Caco-2 (cell line): ENCODE data around the gene ZBTB42. TPM values are rescaled to one million over a fixed set of nuclear protein-coding genes. Genes with fewer than 3 reads are reported as not detected.

ENCODE experiments used
- BruUV-seq: library from RNA; stranded (reverse); fragments of 400-500 nt; replicated peaks from 2 replicates; lab custom pipeline; 2021; lab: Mats Ljungman, UMichigan
- CTCF ChIA-PET: fragments of 300-600 bp; sonication (Branson Sonifier 250); formaldehyde crosslinking; loops from one replicate; lab custom pipeline; 2022; ENCODE audit warnings: antibody characterized with exemption; lab: Charles Lee
- POLR2A ChIA-PET: fragments of 300-600 bp; sonication (Branson Sonifier 250); formaldehyde crosslinking; loops from one replicate; lab custom pipeline; 2022; ENCODE audit warnings: antibody characterized with exemption; lab: Charles Lee
- DNase-seq, 2 experiments: peaks; one replicate each; pipeline versions ENCODE4 v3.0.0 to v3.0.0-alpha.2; 2020 to 2022
- H3K27me3 ChIP-seq: replicated peaks from 2 replicates; pipeline ENCODE4 v1.6.0; 2011; ENCODE audit warnings: low read length; ENCODE audit not compliant: control insufficient read depth, insufficient read depth
- H3K36me3 ChIP-seq: 2 replicates; pipeline ENCODE4 v1.5.1; 2011; ENCODE audit warnings: low read length; ENCODE audit not compliant: control insufficient read depth, insufficient read depth
- H3K4me1 ChIP-seq: fragments of 250-450 bp; sonication (Bioruptor Pico); 2 replicates; pipeline ENCODE4 v1.5.1; 2020; ENCODE audit warnings: mild to moderate bottlenecking
- H3K4me3 ChIP-seq: 2 replicates; pipeline ENCODE4 v1.5.1; 2011; ENCODE audit warnings: low read depth, mild to moderate bottlenecking, control low read depth, low read length
- H3K9me3 ChIP-seq: fragments of 250-450 bp; sonication (Bioruptor Pico); 2 replicates; pipeline ENCODE4 v1.5.1; 2020; ENCODE audit warnings: mild to moderate bottlenecking, moderate library complexity
- H3K27ac Mint-ChIP-seq: one replicate; pipeline ENCODE4 v1.8.0; 2022; ENCODE audit warnings: mixed read lengths; ENCODE audit not compliant: unreplicated experiment
- H3K27me3 Mint-ChIP-seq: one replicate; pipeline ENCODE4 v1.8.0; 2022; ENCODE audit warnings: mixed read lengths; ENCODE audit not compliant: insufficient read depth, unreplicated experiment
- H3K36me3 Mint-ChIP-seq: one replicate; pipeline ENCODE4 v1.8.0; 2022; ENCODE audit warnings: mild to moderate bottlenecking, mixed read lengths; ENCODE audit not compliant: insufficient read depth, unreplicated experiment
- H3K4me1 Mint-ChIP-seq: one replicate; pipeline ENCODE4 v1.8.0; 2022; ENCODE audit warnings: low read depth, mixed read lengths; ENCODE audit not compliant: unreplicated experiment
- H3K4me3 Mint-ChIP-seq: one replicate; pipeline ENCODE4 v1.8.0; 2022; ENCODE audit warnings: mild to moderate bottlenecking, moderate library complexity, mixed read lengths; ENCODE audit not compliant: unreplicated experiment
- H3K9me3 Mint-ChIP-seq: one replicate; pipeline ENCODE4 v1.8.0; 2022; ENCODE audit warnings: mixed read lengths; ENCODE audit not compliant: unreplicated experiment
- intact Hi-C: fragments of 100-400 bp; cut with micrococcal nuclease; formaldehyde crosslinking; loops from one replicate; pipeline ENCODE4 v1.10.0; 2022; ENCODE audit not compliant: unreplicated experiment
- total RNA-seq: library from RNA; stranded (reverse); gene quantifications from 2 replicates; pipeline ENCODE4 v1.2.3, GENCODE V29; 2022
- TF ChIP-seq, protein P1 (sequence below), 2 experiments: fragments of 200-600 bp in 1 of 2; IDR thresholded peaks; 1 replicate in 1 of 2; 2 replicates in 1 of 2; pipeline versions ENCODE4 v1.5.1 to v1.8.0; 2011 to 2022; ENCODE audit warnings: antibody characterized with exemption in 1 of 2, control low read depth in 1 of 2, inconsistent platforms in 1 of 2, low read depth in 1 of 2, low read length in 1 of 2, mild to moderate bottlenecking in 1 of 2, moderate library complexity in 1 of 2; ENCODE audit not compliant: insufficient read depth in 1 of 2, severe bottlenecking in 1 of 2, unreplicated experiment in 1 of 2

Gene ZBTB42
- total RNA-seq, 1 experiment from 2014 or later = 9.7 TPM

DNA sequence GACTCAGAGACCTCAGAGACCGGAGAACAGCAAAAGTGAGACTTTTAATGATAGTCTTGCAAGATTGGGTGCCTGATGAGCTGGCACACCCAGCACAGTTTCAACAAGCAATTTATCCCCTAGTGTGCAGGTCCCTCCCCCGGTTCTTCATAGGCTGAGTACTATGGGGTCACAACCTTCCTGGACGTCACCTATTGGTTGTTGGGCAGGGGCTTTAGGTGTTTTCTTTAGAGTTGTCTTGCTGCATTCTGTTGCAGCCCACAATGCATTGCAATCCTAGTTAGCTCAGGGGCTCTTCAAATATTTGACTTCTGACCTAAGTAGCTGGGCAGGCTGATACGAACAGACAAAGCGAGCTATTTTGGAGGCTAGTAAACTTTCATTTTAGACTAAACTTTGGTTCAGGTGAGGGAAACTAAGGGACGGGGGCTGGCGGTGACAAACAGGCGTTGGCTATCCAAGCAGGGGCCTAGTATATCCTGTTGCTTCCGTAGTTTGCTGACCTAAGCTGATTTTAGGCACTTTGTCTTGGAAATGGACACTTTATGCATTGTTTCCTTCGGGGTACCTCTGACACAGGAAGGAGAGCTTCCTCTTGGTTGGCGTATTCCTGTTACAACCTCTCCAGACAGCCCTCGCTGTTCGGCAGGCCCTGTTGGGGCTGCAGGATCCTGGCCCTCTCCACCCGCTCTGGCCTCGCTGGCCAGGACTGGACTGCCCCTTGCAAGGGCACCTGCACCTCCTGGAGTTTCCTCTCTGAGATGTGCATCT, 33.9 kb upstream of the ZBTB42 start:
- H3K36me3 Mint-ChIP-seq = peaks cover 44% of the 10 kb centered on the region
- POLR2A ChIA-PET = interaction anchor here (0.6 to 2.4 kb wide), 4 partner anchors 14 to 221 kb away, joined by 3 to 14 read pairs (median 6); partner anchors contain the start of gene SIVA1
- peak; percentile 76 to 82 for DNase-seq
- no peaks in the 10 kb centered on the region for H3K27me3 Mint-ChIP-seq
- BruUV-seq = TSS peak; percentile 89
- H3K4me3 Mint-ChIP-seq = peak overlapping the region; percentile 74
- peak overlapping the region; percentile 72 for H3K27ac Mint-ChIP-seq
- intact Hi-C loops = loop anchor here (2.0 kb wide), 1 partner anchor 14 kb away; the partner anchor contains the start of gene SIVA1
- Histone ChIP-seq H3K4me1 (peaks cover 18% of the 10 kb centered on the region), H3K27me3 (no peaks in the 10 kb centered on the region), H3K4me3 (peak overlapping the region; percentile 28), H3K36me3 (peaks cover 7% of the 10 kb centered on the region), H3K9me3 (no peaks in the 10 kb centered on the region; the same call in 1 of the 2 replicates)
- peaks cover 13% of the 10 kb centered on the region for H3K4me1 Mint-ChIP-seq
- no peaks in the 10 kb centered on the region for H3K9me3 Mint-ChIP-seq
- TF ChIP-seq, protein P1, sequence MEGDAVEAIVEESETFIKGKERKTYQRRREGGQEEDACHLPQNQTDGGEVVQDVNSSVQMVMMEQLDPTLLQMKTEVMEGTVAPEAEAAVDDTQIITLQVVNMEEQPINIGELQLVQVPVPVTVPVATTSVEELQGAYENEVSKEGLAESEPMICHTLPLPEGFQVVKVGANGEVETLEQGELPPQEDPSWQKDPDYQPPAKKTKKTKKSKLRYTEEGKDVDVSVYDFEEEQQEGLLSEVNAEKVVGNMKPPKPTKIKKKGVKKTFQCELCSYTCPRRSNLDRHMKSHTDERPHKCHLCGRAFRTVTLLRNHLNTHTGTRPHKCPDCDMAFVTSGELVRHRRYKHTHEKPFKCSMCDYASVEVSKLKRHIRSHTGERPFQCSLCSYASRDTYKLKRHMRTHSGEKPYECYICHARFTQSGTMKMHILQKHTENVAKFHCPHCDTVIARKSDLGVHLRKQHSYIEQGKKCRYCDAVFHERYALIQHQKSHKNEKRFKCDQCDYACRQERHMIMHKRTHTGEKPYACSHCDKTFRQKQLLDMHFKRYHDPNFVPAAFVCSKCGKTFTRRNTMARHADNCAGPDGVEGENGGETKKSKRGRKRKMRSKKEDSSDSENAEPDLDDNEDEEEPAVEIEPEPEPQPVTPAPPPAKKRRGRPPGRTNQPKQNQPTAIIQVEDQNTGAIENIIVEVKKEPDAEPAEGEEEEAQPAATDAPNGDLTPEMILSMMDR (IDR thresholded peaks at IDR 0.05; ENCODE audit: insufficient read depth in 1 of 2, low read depth in 1 of 2, low read length in 1 of 2, severe bottlenecking in 1 of 2, unreplicated experiment in 1 of 2) = no peak
- CTCF ChIA-PET = interaction anchor here (0.8 to 1.0 kb wide), 2 partner anchors 15 to 59 kb away, joined by 3 read pairs; no protein-coding TSS in a partner anchor

DNA sequence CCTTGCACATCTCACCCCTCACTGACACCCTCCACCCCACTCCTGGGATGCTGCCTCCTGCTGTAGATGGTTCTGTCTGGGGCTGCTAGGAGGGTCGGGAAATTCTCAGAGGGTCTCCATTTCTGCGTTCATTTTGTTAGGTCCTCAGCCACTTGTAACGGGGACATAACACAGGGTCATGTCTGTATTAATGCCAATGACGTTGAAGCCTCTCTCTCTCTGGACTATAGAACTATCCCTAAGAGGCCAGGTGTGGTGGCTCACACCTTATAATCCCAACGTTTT, 33.3 kb upstream of the ZBTB42 start:
- Mint-ChIP-seq H3K9me3 (no peaks in the 10 kb centered on the region), H3K36me3 (peaks cover 45% of the 10 kb centered on the region), H3K4me3 (no peak overlapping the region), H3K27ac (peak overlapping the region; percentile 72), H3K4me1 (peaks cover 13% of the 10 kb centered on the region), H3K27me3 (no peaks in the 10 kb centered on the region)
- H3K36me3 ChIP-seq = peaks cover 7% of the 10 kb centered on the region
- intact Hi-C loops = loop anchor here (2.0 kb wide), 1 partner anchor 15 kb away; the partner anchor contains the start of gene SIVA1
- H3K4me1 ChIP-seq = peaks cover 18% of the 10 kb centered on the region
- BruUV-seq = no TSS peak
- H3K9me3 ChIP-seq = no peaks in the 10 kb centered on the region; the same call in 1 of the 2 replicates
- ChIA-PET POLR2A (interaction anchor here (0.6 to 2.4 kb wide), 3 partner anchors 15 to 221 kb away, joined by 5 to 14 read pairs (median 6); partner anchors contain the start of gene SIVA1), CTCF (interaction anchor here (0.8 to 1.0 kb wide), 2 partner anchors 15 to 58 kb away, joined by 3 read pairs; no protein-coding TSS in a partner anchor)
- no peak for DNase-seq
- peak overlapping the region; percentile 11 for H3K4me3 ChIP-seq
- no peaks in the 10 kb centered on the region for H3K27me3 ChIP-seq
- TF ChIP-seq, protein P1 (IDR thresholded peaks at IDR 0.05; ENCODE audit: insufficient read depth in 1 of 2, low read depth in 1 of 2, low read length in 1 of 2, severe bottlenecking in 1 of 2, unreplicated experiment in 1 of 2) = no peak
